MV-4-11 (cell line): Measurements from ENCODE around the gene PADI2.

Source experiments
- DNase-seq: peaks from one replicate; lab custom pipeline; 2025; lab: John Stamatoyannopoulos, UW

PADI2 gene

DNA sequence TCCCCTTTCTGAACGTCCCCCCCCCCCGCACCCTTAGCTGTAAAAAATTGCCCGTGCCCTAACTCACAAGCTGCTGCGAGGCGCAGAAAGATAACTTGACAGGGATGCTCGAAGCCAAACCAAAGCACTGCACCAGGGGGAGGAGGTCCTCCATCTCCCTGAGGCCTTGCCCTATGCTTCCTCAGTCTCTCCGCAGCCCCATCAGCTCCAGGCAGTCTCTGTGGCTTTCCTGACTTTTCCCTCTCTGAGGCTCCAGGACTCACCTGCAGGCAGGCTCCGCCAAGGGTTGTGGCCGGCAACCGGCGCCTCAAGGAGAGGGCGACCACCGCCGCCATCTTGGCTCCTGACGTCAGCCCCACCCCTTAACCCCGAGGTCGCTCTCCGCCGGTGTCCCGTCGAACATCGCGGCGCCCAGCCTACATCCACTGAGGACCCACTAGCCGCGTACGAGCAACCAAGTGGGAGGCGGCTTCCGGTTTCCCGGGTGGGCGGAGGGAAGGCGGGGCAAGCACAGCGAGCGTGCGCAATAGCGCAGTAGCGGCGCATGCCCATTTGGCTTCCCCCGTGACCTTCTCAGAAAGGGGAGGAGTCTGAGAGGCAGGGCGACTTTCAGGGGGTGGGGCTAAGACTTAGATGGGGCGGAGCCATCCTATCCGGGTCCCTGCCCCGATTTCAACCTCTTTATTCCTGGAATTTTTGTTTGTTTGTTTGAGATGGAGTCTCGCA, 65.4 kb downstream of the PADI2 start, which contains the start of gene SDHB:
Gene SDHB (minus strand): TSS at position 348 of the 726 bp plus-strand sequence. CDS start 13 bp downstream, at position 335.
- DNase-seq = peak; percentile 96

- peak; percentile 38 for DNase-seq
Measured at GRCh38 chr1:17053086-17053684, 66.1 kb downstream of the PADI2 start.

DNA sequence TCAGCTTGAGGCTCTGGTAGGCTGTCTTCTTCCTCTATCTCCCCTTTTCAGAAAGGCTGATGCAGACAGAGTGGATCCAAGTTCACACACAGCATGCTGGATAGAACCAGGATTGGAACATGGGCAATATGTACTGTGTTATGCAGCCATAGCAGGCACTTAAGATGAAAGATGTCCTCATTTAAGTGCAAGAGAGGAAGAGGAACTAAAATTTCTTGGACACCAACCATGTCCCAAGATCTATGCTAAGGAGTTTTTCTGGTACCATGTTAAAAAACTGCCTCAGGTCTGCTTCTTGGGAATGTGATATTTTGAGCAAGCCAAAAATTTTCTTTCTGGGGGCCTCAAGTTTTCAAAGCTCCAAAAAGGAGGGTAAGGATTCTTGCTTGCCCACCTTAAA, 66.6 kb downstream of the PADI2 start:
- peak; percentile 38 for DNase-seq

DNA sequence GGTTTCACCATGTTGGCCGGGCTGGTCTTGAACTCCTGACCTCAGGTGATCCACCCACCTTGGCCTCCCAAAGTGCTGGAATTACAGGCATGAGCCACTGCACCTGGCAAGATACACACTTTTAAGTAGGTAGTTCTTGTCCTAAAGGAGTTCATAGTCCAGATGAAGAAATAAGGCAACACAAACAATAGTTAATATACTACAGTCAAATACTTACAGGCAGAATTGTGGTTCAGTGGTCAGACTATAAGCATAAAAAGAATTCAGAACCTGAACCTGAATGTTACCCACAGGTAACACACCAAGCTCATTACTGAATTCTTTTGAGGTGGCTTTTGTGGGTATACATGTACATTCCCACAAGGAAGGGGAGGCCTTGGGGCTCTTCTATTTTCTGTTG, 67.2 kb downstream of the PADI2 start:
- no peak for DNase-seq

DNA sequence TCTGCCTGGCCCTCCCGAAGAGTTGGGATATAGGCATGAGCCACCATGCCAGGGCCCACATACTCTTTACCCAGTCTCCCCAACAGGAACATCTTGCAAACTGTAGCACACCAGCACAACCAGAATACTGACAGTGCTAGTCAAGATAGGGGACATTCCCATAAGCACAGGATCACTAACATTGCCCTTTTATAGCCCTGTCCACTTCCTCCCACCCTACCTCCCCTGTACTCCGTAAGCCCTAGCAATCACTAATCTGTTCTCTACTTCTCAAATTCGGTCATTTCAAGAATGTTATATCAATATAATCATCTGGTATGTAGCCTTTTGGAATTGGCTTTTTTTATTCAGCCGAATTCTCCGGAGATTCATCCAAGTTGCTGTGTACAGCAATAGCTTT, 71.3 kb downstream of the PADI2 start:
- DNase-seq = no peak

DNA sequence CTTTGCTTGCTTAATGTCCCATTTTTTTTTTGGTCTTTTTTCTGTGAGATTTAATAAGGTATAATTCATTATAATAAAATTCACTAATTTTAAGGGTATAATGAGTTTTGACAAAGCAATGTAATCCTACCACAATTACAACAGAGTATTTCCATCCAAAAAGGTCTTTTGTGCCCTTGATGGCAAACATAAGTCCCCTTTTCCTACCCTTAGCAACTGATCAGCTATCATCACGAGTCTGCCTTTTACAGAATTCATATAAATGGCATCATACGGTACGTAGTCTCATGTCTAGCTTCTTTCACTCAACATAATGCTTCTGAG, 73.0 kb downstream of the PADI2 start:
- DNase-seq = no peak

- peak; percentile 48 for DNase-seq
Measured at GRCh38 chr1:17045634-17046333, 73.5 kb downstream of the PADI2 start.

GRCh38 chr1:17045150-17045549, 74.1 kb downstream of the PADI2 start:
- DNase-seq = peak; percentile 63

GRCh38 chr1:17043676-17044075, 75.6 kb downstream of the PADI2 start:
- no peak for DNase-seq

- no peak for DNase-seq
Measured at GRCh38 chr1:17040135-17040534, 79.1 kb downstream of the PADI2 start.

DNA sequence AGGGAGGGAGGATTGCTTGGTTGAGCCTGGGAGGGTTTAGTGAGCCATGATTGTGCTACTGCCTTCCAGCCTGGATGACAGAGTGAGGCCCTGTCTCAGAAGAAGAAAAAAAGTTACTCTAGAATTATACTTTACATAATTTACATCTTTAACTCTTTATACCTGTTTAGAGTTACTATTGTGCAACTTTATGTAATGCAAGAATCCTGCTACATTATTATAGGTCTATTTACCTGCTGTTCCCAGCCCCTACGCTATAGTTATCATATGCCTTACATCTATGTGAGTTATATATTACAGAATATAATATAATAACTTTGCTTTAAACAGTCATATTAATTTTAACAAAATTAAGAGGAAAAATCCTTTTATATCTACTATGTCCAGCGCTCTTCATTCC, 79.7 kb downstream of the PADI2 start:
- no peak for DNase-seq

DNA sequence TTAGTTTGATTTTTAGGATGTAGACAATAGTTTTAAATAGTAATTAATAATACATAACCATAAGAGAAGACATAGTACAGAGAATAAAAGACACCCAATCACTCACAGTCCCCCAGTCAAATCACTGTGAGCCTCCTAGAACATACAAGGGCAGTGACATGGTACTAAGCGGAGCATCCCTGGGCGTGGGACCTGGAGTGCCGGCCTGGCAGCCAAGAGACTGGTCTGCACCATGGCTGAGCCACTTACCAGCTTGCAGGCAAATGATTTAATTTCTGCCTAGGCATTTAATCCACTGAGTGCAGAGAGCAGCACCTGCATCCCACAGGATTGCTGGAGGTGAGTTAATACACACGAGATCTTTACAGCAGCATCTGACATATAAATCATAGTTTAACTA, 85.8 kb downstream of the PADI2 start:
- DNase-seq = no peak

DNA sequence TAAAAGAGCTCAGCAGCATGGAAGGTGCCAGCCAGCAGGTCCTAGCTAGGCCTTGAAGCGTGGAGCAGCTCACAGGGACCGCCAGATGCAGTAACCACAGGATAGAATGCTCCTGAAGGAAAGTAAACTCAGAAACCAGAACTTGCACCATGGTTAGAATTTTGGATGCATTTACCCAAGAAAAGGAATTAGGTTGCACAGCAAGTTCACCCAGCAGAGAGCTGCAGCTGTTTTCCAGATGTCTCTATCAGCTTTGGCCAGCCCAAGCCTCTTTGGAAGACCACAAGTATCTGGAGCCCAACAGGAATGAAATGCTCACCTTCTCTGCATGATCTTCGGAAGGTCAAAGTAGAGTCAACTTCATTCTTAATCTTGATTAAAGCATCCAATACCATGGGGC, 86.5 kb downstream of the PADI2 start:
- no peak for DNase-seq

- DNase-seq = no peak
Measured at GRCh38 chr1:17031436-17031835, 87.8 kb downstream of the PADI2 start.

- DNase-seq = no peak
Measured at GRCh38 chr1:17030206-17030605, 89.0 kb downstream of the PADI2 start.

- DNase-seq = peak; percentile 40
Measured at GRCh38 chr1:17028662-17029188, 90.5 kb downstream of the PADI2 start.

DNA sequence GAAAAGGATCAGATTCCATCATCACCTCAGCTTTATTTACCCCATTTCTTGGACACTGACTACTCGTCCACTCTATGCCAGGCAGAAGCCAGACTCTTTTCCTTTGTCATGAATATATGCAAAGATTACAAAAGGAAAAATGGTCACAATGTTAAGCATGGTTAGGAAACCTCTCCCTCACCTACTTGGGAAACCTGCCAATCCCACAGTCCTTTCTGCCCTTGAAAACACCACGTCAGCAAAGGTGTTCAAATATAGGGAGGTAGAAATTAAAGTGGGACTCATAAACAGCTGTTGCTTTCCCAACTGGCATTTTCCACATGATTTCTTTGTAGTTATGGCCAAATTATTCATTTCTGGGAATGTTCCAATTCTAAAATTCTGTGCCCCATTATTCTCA, 91.4 kb downstream of the PADI2 start:
- DNase-seq = no peak

- no peak for DNase-seq
Measured at GRCh38 chr1:17027403-17027802, 91.8 kb downstream of the PADI2 start.

- no peak for DNase-seq
Measured at GRCh38 chr1:17024721-17025120, 94.5 kb downstream of the PADI2 start.

DNA sequence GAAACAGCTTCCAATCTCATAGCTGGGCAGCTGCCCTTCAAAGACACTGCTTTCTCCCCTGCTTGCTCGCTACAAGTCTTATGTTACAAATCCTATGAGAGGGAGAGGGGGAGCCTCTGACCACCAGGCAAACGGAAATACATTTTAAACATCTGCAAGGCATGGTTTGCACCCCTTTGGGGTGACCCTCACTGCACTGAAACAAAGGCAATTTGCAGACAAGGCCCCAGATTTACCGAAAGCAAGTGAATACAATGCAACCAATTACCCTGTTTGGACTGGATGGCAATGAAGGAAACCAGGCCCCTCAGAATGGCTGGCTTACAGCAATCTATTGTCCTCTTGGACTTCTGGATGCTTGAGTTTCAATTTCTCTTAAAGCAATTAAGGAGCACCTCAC, 95.7 kb downstream of the PADI2 start:
- no peak for DNase-seq

DNA sequence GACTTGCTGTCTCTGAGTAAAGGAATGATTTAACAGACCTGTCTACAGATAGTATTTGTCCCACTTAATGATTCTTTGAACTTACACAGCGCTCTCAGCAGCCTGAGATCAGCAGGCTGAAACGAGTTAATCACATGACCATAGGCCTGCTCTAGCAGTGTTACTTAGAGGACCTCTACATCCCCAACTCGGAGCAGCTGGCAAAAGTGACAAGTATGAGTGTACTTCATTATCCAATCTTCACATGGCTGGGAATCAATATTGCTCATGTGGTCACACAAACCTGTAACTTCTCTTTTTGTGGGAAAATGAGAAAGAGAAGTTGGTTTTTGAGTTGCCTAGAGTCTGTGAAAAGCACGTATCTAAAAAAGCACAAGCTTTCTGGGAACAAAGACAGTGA, 96.1 kb downstream of the PADI2 start:
- DNase-seq = peak; percentile 97

- DNase-seq = peak; percentile 1
Measured at GRCh38 chr1:17021896-17022295, 97.4 kb downstream of the PADI2 start.

- no peak for DNase-seq
Measured at GRCh38 chr1:17020502-17020901, 98.7 kb downstream of the PADI2 start.
